HepG2 (cell line): ENCODE results near the gene DDIT4. TPM values are rescaled to one million over a fixed set of nuclear protein-coding genes. Genes with fewer than 3 reads are reported as not detected.

Source experiments
- AGO2 ChIP-seq: fragments of 200-400 bp; formaldehyde crosslinking; optimal IDR thresholded peaks from 2 replicates; pipeline ENCODE3; 2017; ENCODE audit warnings: mild to moderate bottlenecking, low read depth, low read length, moderate library complexity
- BCL6 ChIP-seq: IDR thresholded peaks from 2 replicates; pipeline ENCODE4 v1.6.1; 2016; ENCODE audit warnings: missing genetic modification reagents, missing compliant biosample characterization
- EHMT2 ChIP-seq: fragments of 200-600 bp; sonication (generic); IDR thresholded peaks from 2 replicates; pipeline ENCODE4 v1.7.0; 2017; ENCODE audit warnings: antibody characterized with exemption, low read depth, low read length, borderline replicate concordance
- ELF1 ChIP-seq: sonication (generic); formaldehyde crosslinking; IDR thresholded peaks from 2 replicates; pipeline ENCODE4 v1.4.0; 2020; ENCODE audit warnings: missing genetic modification reagents
- GABPA ChIP-seq, 2 experiments: IDR thresholded peaks; 2 replicates each; pipeline ENCODE4 v1.6.1; 2011 to 2016; ENCODE audit warnings: low read depth in 2 of 2, low read length in 1 of 2, missing biosample characterization in 1 of 2, missing genetic modification characterization in 1 of 2
- HNRNPL ChIP-seq: fragments of 200-400 bp; formaldehyde crosslinking; IDR thresholded peaks from 2 replicates; pipeline ENCODE4 v1.6.1; 2017; ENCODE audit warnings: mild to moderate bottlenecking, low read depth, low read length
- KDM1A ChIP-seq: IDR thresholded peaks from 2 replicates; pipeline ENCODE4 v1.6.1; 2016; ENCODE audit warnings: missing compliant biosample characterization
- KMT2A ChIP-seq: sonication (generic); formaldehyde crosslinking; IDR thresholded peaks from 2 replicates; pipeline ENCODE4 v1.4.0; 2020; ENCODE audit warnings: missing genetic modification reagents
- LCORL ChIP-seq, 2 experiments: fragments of 450-650 bp in 1 of 2; sonication (generic) in 1 of 2; formaldehyde crosslinking in 1 of 2; IDR thresholded peaks; 2 replicates each; pipeline versions ENCODE4 v1.5.0 to v1.6.1; 2017 to 2020; ENCODE audit warnings: antibody characterized with exemption in 1 of 2, missing genetic modification reagents in 1 of 2
- NR1H2 ChIP-seq: sonication (generic); formaldehyde crosslinking; IDR thresholded peaks from 2 replicates; pipeline ENCODE4 v1.8.1; 2022; ENCODE audit warnings: low read depth, missing genetic modification reagents, borderline replicate concordance
- SP4 ChIP-seq: sonication (generic); formaldehyde crosslinking; IDR thresholded peaks from 2 replicates; pipeline ENCODE4 v1.8.1; 2023; ENCODE audit warnings: mild to moderate bottlenecking, missing genetic modification reagents
- ZBTB8A ChIP-seq: sonication (generic); formaldehyde crosslinking; IDR thresholded peaks from 2 replicates; pipeline ENCODE4 v1.4.0; 2020; ENCODE audit warnings: mild to moderate bottlenecking, low read depth, missing genetic modification reagents, borderline replicate concordance
- ZMYM4 ChIP-seq: sonication (generic); formaldehyde crosslinking; IDR thresholded peaks from 2 replicates; pipeline ENCODE4 v1.8.1; 2023; ENCODE audit warnings: mild to moderate bottlenecking, missing genetic modification reagents
- ZNF253 ChIP-seq: sonication (generic); formaldehyde crosslinking; IDR thresholded peaks from 2 replicates; pipeline ENCODE4 v1.8.0; 2022; ENCODE audit warnings: mild to moderate bottlenecking, missing genetic modification reagents, borderline replicate concordance
- ZNF260 ChIP-seq: sonication (generic); formaldehyde crosslinking; IDR thresholded peaks from 2 replicates; pipeline ENCODE4 v1.4.0; 2020; ENCODE audit warnings: missing genetic modification reagents, low read depth, mild to moderate bottlenecking, borderline replicate concordance
- ZNF34 ChIP-seq: sonication (generic); formaldehyde crosslinking; IDR thresholded peaks from 2 replicates; pipeline ENCODE4 v1.4.0; 2020; ENCODE audit warnings: mild to moderate bottlenecking, missing genetic modification reagents, borderline replicate concordance
- ZNF343 ChIP-seq: sonication (generic); formaldehyde crosslinking; IDR thresholded peaks from 2 replicates; pipeline ENCODE4 v1.4.0; 2020; ENCODE audit warnings: mild to moderate bottlenecking, missing genetic modification reagents
- ZNF616 ChIP-seq: sonication (generic); formaldehyde crosslinking; IDR thresholded peaks from 2 replicates; pipeline ENCODE4 v1.5.0; 2020; ENCODE audit warnings: low read depth, mild to moderate bottlenecking, missing genetic modification reagents
- ZSCAN20 ChIP-seq: sonication (generic); formaldehyde crosslinking; IDR thresholded peaks from 2 replicates; pipeline ENCODE4 v1.4.0; 2020; ENCODE audit warnings: missing genetic modification reagents, mild to moderate bottlenecking, borderline replicate concordance
- polyA plus RNA-seq, 8 experiments: library from polyadenylated mRNA; depleted of rRNA in 3 of 8; stranded (reverse) in 7 of 8; unstranded in 1 of 8; fragments of >200 nt; fragmentation: Illumina TruSeq in 4 of 8; extraction: Trizol in 4 of 8; gene quantifications; 2 replicates each; pipeline versions ENCODE4 v1.2.1 to v1.2.3, GENCODE V29; 2011 to 2016; ENCODE audit warnings: low read depth in 4 of 8, missing spikeins in 1 of 8, mixed read lengths in 1 of 8; ENCODE audit not compliant: insufficient read depth in 1 of 8
- total RNA-seq, 5 experiments: library from RNA; depleted of rRNA; stranded (reverse); fragments of >200 nt; fragmentation: Illumina TruSeq; extraction: Trizol; gene quantifications; 2 replicates each; pipeline ENCODE4 v1.2.3, GENCODE V29; 2016; ENCODE audit warnings: low read depth in 1 of 5
- TF ChIP-seq, protein P1 (sequence below): sonication (generic); formaldehyde crosslinking; IDR thresholded peaks from 2 replicates; pipeline ENCODE4 v1.4.0; 2020; ENCODE audit warnings: mild to moderate bottlenecking, missing genetic modification reagents
- TF ChIP-seq, protein P2 (sequence below): sonication (generic); formaldehyde crosslinking; IDR thresholded peaks from 2 replicates; pipeline ENCODE4 v1.8.0; 2022; ENCODE audit warnings: missing genetic modification reagents, mild to moderate bottlenecking, inconsistent platforms, borderline replicate concordance
- TF ChIP-seq, protein P3 (sequence below), 2 experiments: sonication (generic) in 1 of 2; formaldehyde crosslinking in 1 of 2; IDR thresholded peaks; 2 replicates each; pipeline versions ENCODE4 v1.4.0 to v1.6.1; 2016 to 2020; ENCODE audit warnings: borderline replicate concordance in 1 of 2, low read depth in 1 of 2, mild to moderate bottlenecking in 1 of 2, missing genetic modification reagents in 1 of 2

The DDIT4 gene
- total and polyA plus RNA-seq, 2 of the 13 experiments (the other 11 are each of a cell fraction or from before 2014, with no cell fraction given) = 35.6 to 40.7 TPM

DNA sequence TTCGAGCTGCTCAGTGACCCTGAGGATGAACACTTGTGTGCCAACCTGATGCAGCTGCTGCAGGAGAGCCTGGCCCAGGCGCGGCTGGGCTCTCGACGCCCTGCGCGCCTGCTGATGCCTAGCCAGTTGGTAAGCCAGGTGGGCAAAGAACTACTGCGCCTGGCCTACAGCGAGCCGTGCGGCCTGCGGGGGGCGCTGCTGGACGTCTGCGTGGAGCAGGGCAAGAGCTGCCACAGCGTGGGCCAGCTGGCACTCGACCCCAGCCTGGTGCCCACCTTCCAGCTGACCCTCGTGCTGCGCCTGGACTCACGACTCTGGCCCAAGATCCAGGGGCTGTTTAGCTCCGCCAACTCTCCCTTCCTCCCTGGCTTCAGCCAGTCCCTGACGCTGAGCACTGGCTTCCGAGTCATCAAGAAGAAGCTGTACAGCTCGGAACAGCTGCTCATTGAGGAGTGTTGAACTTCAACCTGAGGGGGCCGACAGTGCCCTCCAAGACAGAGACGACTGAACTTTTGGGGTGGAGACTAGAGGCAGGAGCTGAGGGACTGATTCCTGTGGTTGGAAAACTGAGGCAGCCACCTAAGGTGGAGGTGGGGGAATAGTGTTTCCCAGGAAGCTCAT is 1.1 kb downstream of the DDIT4 start (continued):
- no peak; the same call in 1 of the 2 replicates for TF ChIP-seq ZBTB8A (CRISPR knock-in tag)
- TF ChIP-seq LCORL (IDR thresholded peaks at IDR 0.05) = no peak
- peak; percentile 70 for TF ChIP-seq LCORL (CRISPR knock-in tag; IDR thresholded peaks at IDR 0.05)
- TF ChIP-seq AGO2 = peak; percentile 78
- TF ChIP-seq ZNF253 (CRISPR knock-in tag) = no peak
- TF ChIP-seq KMT2A (CRISPR knock-in tag) = no peak
- TF ChIP-seq ZNF260 (CRISPR knock-in tag) = no peak
- TF ChIP-seq NR1H2 = no peak
- no peak for TF ChIP-seq SP4 (CRISPR knock-in tag)
- no peak for TF ChIP-seq ZNF34 (CRISPR knock-in tag)
- no peak for TF ChIP-seq EHMT2
- TF ChIP-seq ZMYM4 (CRISPR knock-in tag) = no peak
- TF ChIP-seq, protein P1, sequence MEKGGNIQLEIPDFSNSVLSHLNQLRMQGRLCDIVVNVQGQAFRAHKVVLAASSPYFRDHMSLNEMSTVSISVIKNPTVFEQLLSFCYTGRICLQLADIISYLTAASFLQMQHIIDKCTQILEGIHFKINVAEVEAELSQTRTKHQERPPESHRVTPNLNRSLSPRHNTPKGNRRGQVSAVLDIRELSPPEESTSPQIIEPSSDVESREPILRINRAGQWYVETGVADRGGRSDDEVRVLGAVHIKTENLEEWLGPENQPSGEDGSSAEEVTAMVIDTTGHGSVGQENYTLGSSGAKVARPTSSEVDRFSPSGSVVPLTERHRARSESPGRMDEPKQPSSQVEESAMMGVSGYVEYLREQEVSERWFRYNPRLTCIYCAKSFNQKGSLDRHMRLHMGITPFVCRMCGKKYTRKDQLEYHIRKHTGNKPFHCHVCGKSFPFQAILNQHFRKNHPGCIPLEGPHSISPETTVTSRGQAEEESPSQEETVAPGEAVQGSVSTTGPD (CRISPR knock-in tag) = no peak
- TF ChIP-seq ELF1 (CRISPR knock-in tag) = peak; percentile 37; the same call in 1 of the 2 replicates
- no peak for TF ChIP-seq KDM1A
- TF ChIP-seq BCL6 (CRISPR knock-in tag) = peak; percentile 16; the same call in 1 of the 2 replicates
- no peak for TF ChIP-seq ZNF616 (CRISPR knock-in tag)
- TF ChIP-seq GABPA (IDR thresholded peaks at IDR 0.05; ENCODE audit: low read depth, low read length) = no peak
- no peak for TF ChIP-seq GABPA (CRISPR knock-in tag; IDR thresholded peaks at IDR 0.05; ENCODE audit: low read depth)
- no peak for TF ChIP-seq ZSCAN20 (CRISPR knock-in tag)
- TF ChIP-seq, protein P2, sequence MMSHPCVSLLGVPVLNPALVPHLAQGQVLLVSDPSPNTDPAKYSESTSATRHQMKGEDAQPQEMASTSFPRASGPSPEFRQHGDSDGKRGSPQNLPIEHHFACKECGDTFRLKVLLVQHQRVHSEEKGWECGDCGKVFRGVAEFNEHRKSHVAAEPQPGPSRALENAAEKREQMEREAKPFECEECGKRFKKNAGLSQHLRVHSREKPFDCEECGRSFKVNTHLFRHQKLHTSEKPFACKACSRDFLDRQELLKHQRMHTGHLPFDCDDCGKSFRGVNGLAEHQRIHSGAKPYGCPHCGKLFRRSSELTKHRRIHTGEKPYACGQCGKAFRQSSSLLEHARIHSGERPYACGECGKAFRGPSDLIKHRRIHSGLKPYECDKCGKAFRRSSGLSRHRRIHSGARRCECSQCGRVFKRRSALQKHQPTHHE (CRISPR knock-in tag) = no peak
- TF ChIP-seq HNRNPL = peak; percentile 99
- TF ChIP-seq ZNF343 (CRISPR knock-in tag) = 0 out of 2 replicates have a peak, but pooled peaks have one; percentile 65
- TF ChIP-seq, protein P3, sequence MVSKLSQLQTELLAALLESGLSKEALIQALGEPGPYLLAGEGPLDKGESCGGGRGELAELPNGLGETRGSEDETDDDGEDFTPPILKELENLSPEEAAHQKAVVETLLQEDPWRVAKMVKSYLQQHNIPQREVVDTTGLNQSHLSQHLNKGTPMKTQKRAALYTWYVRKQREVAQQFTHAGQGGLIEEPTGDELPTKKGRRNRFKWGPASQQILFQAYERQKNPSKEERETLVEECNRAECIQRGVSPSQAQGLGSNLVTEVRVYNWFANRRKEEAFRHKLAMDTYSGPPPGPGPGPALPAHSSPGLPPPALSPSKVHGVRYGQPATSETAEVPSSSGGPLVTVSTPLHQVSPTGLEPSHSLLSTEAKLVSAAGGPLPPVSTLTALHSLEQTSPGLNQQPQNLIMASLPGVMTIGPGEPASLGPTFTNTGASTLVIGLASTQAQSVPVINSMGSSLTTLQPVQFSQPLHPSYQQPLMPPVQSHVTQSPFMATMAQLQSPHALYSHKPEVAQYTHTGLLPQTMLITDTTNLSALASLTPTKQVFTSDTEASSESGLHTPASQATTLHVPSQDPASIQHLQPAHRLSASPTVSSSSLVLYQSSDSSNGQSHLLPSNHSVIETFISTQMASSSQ (IDR thresholded peaks at IDR 0.05; ENCODE audit: low read depth) = no peak
- TF ChIP-seq, protein P3 (CRISPR knock-in tag; IDR thresholded peaks at IDR 0.05; ENCODE audit: borderline replicate concordance) = no peak
